ENCODE results near the gene STRC. TPM values are rescaled to one million over a fixed set of nuclear protein-coding genes. Genes with fewer than 3 reads are reported as not detected.
"Not testable (repeated sequence)": the region's sequence is repeated elsewhere in the genome, so short reads cannot be mapped to it uniquely, and the experiment has no call there.

The STRC gene
- total and polyA plus RNA-seq, 3 donors from 2014 or later: 10.1 to 20.1 (median 10.6) TPM

DNA sequence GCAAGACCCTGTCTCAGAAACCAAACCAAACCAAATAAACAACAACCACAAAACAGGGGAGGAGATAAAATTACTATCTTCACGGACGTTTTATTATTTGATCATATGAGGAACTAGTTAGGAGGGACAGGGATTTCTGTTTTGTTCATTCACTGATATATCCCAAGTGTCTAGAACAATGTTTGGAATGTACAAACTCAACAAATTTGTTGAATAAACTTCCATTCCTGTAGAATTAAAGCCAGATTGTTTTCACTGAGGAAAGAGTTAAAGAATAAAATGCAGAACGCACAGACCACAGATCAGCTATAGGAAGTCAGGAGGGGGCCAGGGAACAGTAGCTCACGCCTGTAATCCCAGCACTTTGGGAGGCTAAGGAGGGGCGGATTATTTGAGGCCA, 6.5 kb upstream of the STRC start:
- no peak for TF ChIP-seq POLR2A (IDR thresholded peaks at IDR 0.05)
- TF ChIP-seq, protein P1, sequence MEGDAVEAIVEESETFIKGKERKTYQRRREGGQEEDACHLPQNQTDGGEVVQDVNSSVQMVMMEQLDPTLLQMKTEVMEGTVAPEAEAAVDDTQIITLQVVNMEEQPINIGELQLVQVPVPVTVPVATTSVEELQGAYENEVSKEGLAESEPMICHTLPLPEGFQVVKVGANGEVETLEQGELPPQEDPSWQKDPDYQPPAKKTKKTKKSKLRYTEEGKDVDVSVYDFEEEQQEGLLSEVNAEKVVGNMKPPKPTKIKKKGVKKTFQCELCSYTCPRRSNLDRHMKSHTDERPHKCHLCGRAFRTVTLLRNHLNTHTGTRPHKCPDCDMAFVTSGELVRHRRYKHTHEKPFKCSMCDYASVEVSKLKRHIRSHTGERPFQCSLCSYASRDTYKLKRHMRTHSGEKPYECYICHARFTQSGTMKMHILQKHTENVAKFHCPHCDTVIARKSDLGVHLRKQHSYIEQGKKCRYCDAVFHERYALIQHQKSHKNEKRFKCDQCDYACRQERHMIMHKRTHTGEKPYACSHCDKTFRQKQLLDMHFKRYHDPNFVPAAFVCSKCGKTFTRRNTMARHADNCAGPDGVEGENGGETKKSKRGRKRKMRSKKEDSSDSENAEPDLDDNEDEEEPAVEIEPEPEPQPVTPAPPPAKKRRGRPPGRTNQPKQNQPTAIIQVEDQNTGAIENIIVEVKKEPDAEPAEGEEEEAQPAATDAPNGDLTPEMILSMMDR (IDR thresholded peaks at IDR 0.05): no peak
- intact Hi-C loops (cut with DNase I; ENCODE audit: low total_unique reads): no loop called here
- H3K4me3 ChIP-seq: no peak overlapping the region
- H3K9me3 ChIP-seq: no peaks in the 10 kb centered on the region
- H3K36me3 ChIP-seq (ENCODE audit: low read depth, missing control alignments): no peaks in the 10 kb centered on the region
- H3K27ac ChIP-seq: no peak overlapping the region
- H3K27me3 ChIP-seq: no peaks in the 10 kb centered on the region
- no peaks in the 10 kb centered on the region for H3K4me1 ChIP-seq
- WGBS, 2 donors: 34 to 41% methylated on average over 5 of the region's 5 CpGs
- no peak for DNase-seq

DNA sequence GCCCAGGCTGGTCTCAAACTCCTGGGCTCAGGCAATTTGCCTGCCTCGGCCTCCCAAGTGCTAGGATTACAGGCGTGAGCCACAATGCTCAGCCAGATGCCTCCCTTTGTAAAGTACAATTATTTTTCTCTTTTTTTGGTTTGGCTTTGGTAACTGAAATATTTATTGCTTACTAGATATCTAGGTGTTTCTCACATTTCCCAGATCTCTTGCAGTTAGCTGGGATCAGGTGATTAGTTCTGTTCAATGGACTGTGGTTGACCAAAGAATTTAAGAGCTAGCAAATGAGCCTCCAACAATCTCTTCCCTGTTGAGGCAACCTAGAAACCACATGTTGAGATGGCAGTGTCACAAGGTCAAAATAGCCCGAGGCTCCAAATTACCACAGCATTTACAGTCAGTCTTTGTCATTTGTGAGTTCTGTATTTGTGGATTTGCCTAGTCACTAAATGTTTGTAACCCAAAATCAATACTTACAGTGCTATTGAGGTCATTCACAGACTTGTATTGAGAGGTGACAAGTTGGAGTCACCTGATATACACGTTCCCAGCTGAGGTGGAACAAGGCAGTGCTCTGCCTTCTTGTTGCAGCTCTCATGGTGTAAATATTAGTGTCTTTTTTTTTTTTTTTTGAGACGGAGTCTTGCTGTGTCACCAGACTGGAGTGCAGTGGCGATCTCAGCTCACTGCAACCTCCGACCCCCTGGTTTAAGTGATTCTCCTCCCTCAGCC, 3.6 kb upstream of the STRC start:
- intact Hi-C loops (cut with DNase I; ENCODE audit: low total_unique reads); H3K4me1 ChIP-seq; H3K27me3 ChIP-seq; H3K27ac ChIP-seq; H3K36me3 ChIP-seq (ENCODE audit: low read depth, missing control alignments); H3K9me3 ChIP-seq; H3K4me3 ChIP-seq; DNase-seq: not testable (repeated sequence)
- WGBS, 2 donors: 67 to 78% methylated on average over 5 to 7 of the region's 7 CpGs

DNA sequence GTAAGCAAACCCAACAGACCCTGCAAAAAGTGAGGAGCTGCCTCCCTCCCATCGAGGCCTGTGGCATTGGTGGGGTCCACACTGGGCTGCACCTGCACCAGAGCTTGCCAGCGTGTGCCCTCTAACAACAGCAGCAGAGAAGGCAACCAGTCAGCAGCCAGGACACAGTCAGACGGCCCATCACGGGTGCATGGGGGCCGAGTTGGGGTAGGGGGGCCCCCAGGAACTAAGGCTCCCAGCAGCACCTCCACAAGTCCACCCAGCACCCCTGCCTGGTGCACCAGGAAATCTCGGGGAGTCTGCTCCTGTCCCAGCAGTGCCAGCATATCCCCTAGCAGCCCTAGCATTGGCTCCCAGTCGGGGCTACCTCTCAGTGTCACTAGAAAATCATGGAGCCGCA, 850 bp downstream of the STRC start:
- H3K9me3 ChIP-seq; H3K4me1 ChIP-seq; DNase-seq; H3K4me3 ChIP-seq; H3K36me3 ChIP-seq (ENCODE audit: low read depth, missing control alignments); intact Hi-C loops (cut with DNase I; ENCODE audit: low total_unique reads); H3K27me3 ChIP-seq; H3K27ac ChIP-seq: not testable (repeated sequence)
- no CpG with 5 or more reads among the region's 8 CpGs for WGBS, 2 donors

DNA sequence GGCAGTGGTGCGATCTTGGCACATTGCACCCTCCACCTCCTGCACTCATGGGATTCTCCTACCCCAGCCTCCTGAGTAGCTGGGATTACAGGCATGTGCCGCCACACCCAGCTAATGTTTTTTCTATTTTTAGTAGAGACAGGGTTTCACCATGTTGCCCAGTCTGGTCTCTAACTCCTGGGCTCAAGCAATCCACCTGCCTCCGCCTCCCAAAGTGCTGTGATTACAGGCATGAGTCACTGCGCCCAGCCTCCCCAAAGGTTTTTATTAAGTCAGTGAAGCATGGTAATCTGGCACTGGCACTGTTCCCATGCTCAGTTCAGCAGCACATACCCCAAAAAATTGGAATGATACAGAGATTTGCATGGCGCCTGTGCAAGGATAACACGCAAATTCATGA, 16.4 kb downstream of the STRC start:
- H3K27me3 ChIP-seq; intact Hi-C loops (cut with DNase I; ENCODE audit: low total_unique reads): not testable (repeated sequence)
- 87 to 88% methylated on average over 6 of the region's 6 CpGs for WGBS, 2 donors

DNA sequence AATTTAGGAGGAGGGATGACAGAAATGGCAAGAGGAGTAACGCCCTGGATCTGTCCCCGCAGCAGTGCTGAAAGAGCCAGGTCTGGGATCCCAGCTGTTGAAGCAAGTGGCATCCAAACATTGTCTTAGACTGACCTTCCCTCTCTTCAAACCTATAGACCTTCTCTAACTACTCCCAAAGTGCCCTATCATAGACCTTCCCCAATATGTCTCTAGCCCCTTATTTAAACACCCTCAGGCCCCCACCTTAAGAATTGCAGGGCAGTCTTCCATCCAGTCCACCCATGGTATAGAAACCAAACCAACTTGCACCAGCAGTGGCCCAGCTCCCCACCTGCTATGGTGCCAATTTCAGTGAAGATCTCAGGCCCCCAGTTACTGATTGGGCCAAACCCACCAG, 18.4 kb downstream of the STRC start:
- intact Hi-C loops (cut with DNase I; ENCODE audit: low total_unique reads): not testable (repeated sequence)
- WGBS, 2 donors: no CpG with 5 or more reads among the region's 2 CpGs

More for the DNA sequence above, 16.4 kb downstream of the STRC start:
- H3K9me3 ChIP-seq; H3K4me1 ChIP-seq; H3K36me3 ChIP-seq (ENCODE audit: low read depth, missing control alignments); H3K4me3 ChIP-seq; DNase-seq; H3K27ac ChIP-seq: not testable (repeated sequence)

DNA sequence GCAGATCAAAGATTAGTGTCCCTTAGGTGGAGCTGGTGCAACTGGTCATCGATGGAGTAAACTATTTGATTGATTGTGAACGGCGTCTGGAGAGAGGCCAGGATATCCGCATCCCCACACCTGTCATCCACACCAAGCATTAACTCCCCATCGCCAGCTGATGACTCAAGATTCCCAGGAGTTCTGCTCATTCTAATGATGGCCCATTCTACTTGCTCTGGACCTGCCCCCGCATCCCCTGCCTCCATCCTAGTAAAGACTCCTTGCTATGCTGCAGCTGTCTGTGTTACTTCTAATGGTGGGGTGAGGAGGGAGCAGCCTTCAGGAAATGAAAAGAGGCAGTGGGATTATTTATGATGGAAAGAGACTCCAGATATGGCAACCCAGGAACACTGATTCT, 19.5 kb downstream of the STRC start:
- WGBS, 2 donors: 81 to 87% methylated on average over 5 to 6 of the region's 6 CpGs
- H3K36me3 ChIP-seq (ENCODE audit: low read depth, missing control alignments); H3K27ac ChIP-seq; DNase-seq; H3K27me3 ChIP-seq; intact Hi-C loops (cut with DNase I; ENCODE audit: low total_unique reads); H3K9me3 ChIP-seq; H3K4me3 ChIP-seq; H3K4me1 ChIP-seq: not testable (repeated sequence)

More for the DNA sequence above, 18.4 kb downstream of the STRC start:
- H3K27me3 ChIP-seq; H3K4me1 ChIP-seq; H3K9me3 ChIP-seq; H3K4me3 ChIP-seq; H3K36me3 ChIP-seq (ENCODE audit: low read depth, missing control alignments); H3K27ac ChIP-seq; DNase-seq: not testable (repeated sequence)

DNA sequence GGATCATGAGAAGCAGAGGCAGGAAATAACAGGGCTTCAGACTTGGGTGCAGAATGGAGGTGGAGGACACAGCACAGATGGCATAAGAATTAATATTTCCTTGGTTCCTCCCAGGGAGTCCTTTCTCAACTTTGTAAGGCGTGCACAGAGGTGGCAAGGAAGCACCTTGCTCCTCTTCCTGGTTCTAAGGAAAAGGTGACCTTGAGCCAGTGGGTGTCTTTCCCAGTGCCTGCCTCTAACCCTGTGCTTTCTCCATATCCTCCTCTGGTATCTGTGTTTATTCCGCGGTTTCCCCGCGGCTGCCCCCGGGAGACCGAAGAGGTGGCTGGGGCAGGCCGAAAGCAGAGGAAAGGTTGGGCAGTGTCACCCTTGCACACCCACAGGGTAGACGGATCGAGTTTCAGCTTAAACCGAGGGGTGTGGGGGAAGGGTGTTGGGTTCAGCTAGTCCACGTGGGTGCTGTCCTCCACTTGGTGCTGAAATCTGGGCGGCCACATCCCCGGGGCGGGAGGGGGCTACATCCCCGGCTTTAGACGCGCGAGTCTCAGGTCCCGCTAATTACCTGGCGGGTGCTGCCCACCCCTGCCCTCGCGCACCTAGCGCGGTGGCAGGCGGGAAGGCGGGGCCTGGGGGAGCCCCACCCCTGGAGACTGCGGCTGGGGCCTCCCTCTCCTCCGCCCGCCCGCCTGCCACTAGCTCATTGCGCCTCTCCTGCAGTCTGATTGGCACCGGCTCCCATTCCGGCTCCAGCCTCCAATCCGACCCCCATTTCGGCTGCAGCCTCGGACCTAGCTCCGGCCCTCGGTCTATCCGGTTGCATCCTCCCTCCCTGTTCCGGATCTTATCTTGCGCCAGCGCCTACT, 25.0 kb downstream of the STRC start, which contains the start of gene CKMT1B:
Gene CKMT1B (plus strand): TSS at position 700 of the 863 bp plus-strand sequence. CDS start 192 bp downstream, outside the sequence.
- no CpG with 5 or more reads among the region's 43 CpGs for WGBS, 2 donors
- intact Hi-C loops (cut with DNase I; ENCODE audit: low total_unique reads); H3K4me1 ChIP-seq; DNase-seq; H3K27me3 ChIP-seq; H3K36me3 ChIP-seq (ENCODE audit: low read depth, missing control alignments); H3K9me3 ChIP-seq; H3K4me3 ChIP-seq; H3K27ac ChIP-seq: not testable (repeated sequence)

DNA sequence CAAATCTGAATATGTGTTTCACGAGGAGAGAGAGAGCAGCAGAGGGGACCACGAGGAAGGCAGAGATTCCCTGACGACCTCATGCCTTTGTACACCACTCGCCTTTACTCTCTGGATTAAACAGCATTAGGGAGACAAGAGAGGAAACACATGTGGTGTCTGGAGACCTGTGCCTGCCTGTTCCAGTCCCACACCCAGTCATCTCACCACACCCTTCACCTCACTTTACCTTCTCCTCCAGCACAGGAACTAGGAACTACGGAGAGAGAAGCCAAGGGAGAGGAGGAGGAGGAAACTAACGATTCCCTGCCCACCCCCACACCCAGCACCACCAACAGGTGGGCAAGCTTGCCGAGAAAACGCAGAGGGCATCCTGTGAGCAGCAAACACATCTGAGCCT, 25.8 kb downstream of the STRC start:
- WGBS, 2 donors: 12 to 28% methylated on average over 4 of the region's 8 CpGs
- H3K4me1 ChIP-seq; H3K4me3 ChIP-seq; H3K27me3 ChIP-seq; DNase-seq; H3K36me3 ChIP-seq (ENCODE audit: low read depth, missing control alignments); H3K9me3 ChIP-seq; intact Hi-C loops (cut with DNase I; ENCODE audit: low total_unique reads); H3K27ac ChIP-seq: not testable (repeated sequence)

DNA sequence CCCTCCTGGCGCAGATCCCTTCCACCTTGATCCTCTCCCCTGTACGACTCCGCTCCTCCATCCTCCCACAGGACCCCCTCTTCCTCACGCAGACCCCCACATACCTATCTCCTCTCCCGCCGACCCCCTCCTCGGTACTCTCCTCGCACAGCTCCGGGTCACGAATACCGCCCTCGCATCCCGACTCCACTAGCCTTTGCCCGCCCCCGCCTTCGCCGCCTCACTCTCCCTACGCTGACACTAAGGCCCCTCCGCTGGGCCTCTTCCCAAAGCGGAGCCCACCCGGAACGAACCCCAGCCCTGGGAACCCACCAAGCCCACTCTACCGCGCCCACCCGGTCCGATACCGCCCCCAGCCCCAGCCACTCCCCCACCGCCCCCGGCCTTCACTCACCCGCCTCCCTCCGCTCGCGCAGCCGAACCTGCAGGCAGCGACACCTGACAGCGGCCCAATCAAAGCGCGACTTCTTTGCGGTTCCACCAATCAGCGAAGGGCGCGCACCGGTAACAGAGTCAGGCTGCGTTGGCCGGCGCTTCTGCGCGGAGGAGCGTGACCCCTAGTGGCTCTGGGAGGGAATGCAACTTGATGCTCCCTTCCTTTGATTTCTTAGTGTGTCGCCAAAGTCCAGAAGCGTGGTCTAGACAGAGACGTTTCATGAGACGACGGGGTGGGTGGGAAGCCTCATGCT, 28.7 kb downstream of the STRC start, which contains the start of gene PPIP5K1:
Gene PPIP5K1 (minus strand): TSS at position 431 of the 689 bp plus-strand sequence. CDS start 5,704 bp downstream, outside the sequence.
- H3K4me3 ChIP-seq; H3K9me3 ChIP-seq; H3K4me1 ChIP-seq; DNase-seq; H3K36me3 ChIP-seq (ENCODE audit: low read depth, missing control alignments); H3K27ac ChIP-seq; H3K27me3 ChIP-seq; intact Hi-C loops (cut with DNase I; ENCODE audit: low total_unique reads): not testable (repeated sequence)
- no CpG with 5 or more reads among the region's 54 CpGs for WGBS, 2 donors

DNA sequence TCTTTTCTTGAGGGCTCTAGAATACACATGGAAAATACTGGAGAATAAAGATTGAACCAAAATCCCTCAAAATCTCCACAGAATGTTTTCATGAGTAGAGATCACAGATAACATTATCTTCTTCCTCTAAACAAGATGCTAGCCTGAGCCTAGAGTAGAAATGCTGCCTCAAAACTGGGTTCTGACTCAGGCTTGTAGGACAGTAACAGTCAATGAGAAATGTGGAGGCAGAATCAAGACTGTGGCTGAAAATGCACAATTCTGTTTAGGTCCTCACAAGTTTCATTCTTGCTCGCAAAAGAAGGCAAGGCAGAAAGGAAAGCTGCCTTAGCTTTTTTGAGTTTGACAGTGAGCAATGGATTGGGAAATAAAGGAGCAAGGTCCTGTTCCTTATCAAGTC, 44.0 kb downstream of the STRC start:
- H3K36me3 ChIP-seq (ENCODE audit: low read depth, missing control alignments): not testable (repeated sequence)

More for the DNA sequence above, 44.0 kb downstream of the STRC start:
- WGBS, 2 donors: no CpG with 5 or more reads among the region's 1 CpG
- intact Hi-C loops (cut with DNase I; ENCODE audit: low total_unique reads); H3K4me1 ChIP-seq; H3K27me3 ChIP-seq; H3K4me3 ChIP-seq; H3K27ac ChIP-seq; DNase-seq; H3K9me3 ChIP-seq: not testable (repeated sequence)

Data from testis (tissue), 3 donors.